Right lobe of liver (tissue), 6 donors: ENCODE results near the gene KLC1. TPM values are rescaled to one million over a fixed set of nuclear protein-coding genes. Genes with fewer than 3 reads are reported as not detected.
A peak's percentile ranks its signal among the peaks of the same experiment; 100 is the strongest.

ENCODE experiments used
- ATAC-seq, 4 donors: fragments of 200-7000 bp; cut with Tn5 transposase; one replicate each; pipeline ENCODE4 v1.9.1; 2020; ENCODE audit warnings: mild to moderate bottlenecking in 4 of 4, moderate library complexity in 4 of 4
- DNase-seq, 3 donors: peaks; one replicate each; pipeline ENCODE4 v3.0.0-alpha.2; 2020
- H3K27ac ChIP-seq, 3 donors: fragments of 200-600 bp; one replicate each; pipeline ENCODE4 v1.8.0; 2022
- H3K27me3 ChIP-seq, 2 donors: fragments of 200-600 bp; one replicate each; pipeline ENCODE4 v1.8.0; 2022
- H3K36me3 ChIP-seq, 4 donors: fragments of 200-600 bp; sonication (generic) in 1 of 4; one replicate each; pipeline versions ENCODE4 v1.5.1 to v1.8.0; 2017 to 2022; ENCODE audit warnings: control low read depth in 1 of 4
- H3K4me1 ChIP-seq, 4 donors: fragments of 200-600 bp; sonication (generic) in 1 of 4; one replicate each; pipeline versions ENCODE4 v1.5.1 to v1.8.0; 2017 to 2022; ENCODE audit warnings: control low read depth in 1 of 4
- H3K4me3 ChIP-seq, 3 donors: fragments of 200-600 bp; one replicate each; pipeline ENCODE4 v1.8.0; 2022
- H3K9me3 ChIP-seq, 4 donors: fragments of 200-600 bp; sonication (generic) in 1 of 4; one replicate each; pipeline versions ENCODE4 v1.5.1 to v1.8.0; 2017 to 2022; ENCODE audit warnings: control low read depth in 1 of 4
- CTCF ChIP-seq, 4 donors: fragments of 200-600 bp in 3 of 4; fragments of 450-650 bp in 1 of 4; IDR thresholded peaks; one replicate each; pipeline versions ENCODE4 v1.5.1 to v1.8.0; 2016 to 2022; ENCODE audit warnings: antibody characterized with exemption in 4 of 4, mild to moderate bottlenecking in 2 of 4
- POLR2A ChIP-seq: fragments of 450-650 bp; IDR thresholded peaks from one replicate; pipeline ENCODE4 v1.6.1; 2017; ENCODE audit warnings: antibody characterized with exemption, mild to moderate bottlenecking
- WGBS: methylation state at CpG from one replicate; pipeline ENCODE4 v1.1.6; 2018; ENCODE audit warnings: low coverage, low lambda C conversion rate; ENCODE audit not compliant: insufficient coverage; ENCODE audit errors: missing lambda C conversion rate; 5-methylcytosine and 5-hydroxymethylcytosine counted together
- intact Hi-C, 2 donors: fragments of 100-400 bp; cut with DNase I; formaldehyde crosslinking; loops; one replicate each; pipeline versions ENCODE4 v1.11.2 to v1.14.1; 2022
- total RNA-seq, 6 experiments: library from RNA; depleted of rRNA in 2 of 6; stranded (reverse); fragments of >200 nt in 2 of 6; fragmentation: NEBNext Ultra II Directional in 3 of 6; extraction: Animal tissue kit (Norgen Biotek cat#: 25700) in 3 of 6; gene quantifications; one replicate each; pipeline versions ENCODE4 v1.1.0 to v1.2.4, GENCODE V29; 2016 to 2023
- donor health status: DM: no; HTN: yes; CAD: no.
- donor health status: DM: no; HTN: no; CAD: no.
- donor health status: DM: no; HTN: no; CAD: no.
- donor health status: DM: no; HTN: yes; CAD: no.
- donor health status: DM: no; HTN: yes; CAD: no.

Gene KLC1
- total RNA-seq, 6 experiments from 2014 or later = 45.8 to 78.9 (median 58.0) TPM

- Histone ChIP-seq H3K27me3 (no peaks in the 10 kb centered on the region), H3K4me1 (no peaks in the 10 kb centered on the region), H3K27ac (peak overlapping the region in 1 of 3 donors; percentile 13), H3K9me3 (no peaks in the 10 kb centered on the region), H3K36me3 (peaks cover 0 to 12% (median 2%) of the 10 kb centered on the region in 4 donors), H3K4me3 (no peak overlapping the region)
- TF ChIP-seq POLR2A = no peak
- TF ChIP-seq CTCF (IDR thresholded peaks at IDR 0.05) = no peak
- intact Hi-C loops = no loop called here
- ATAC-seq (peak; percentile 63 to 85 (median 73)), DNase-seq (no peak)
- 68% methylated on average over 6 of the region's 6 CpGs for WGBS
These were observed 35.4 kb upstream of the KLC1 start for GRCh38 chr14:103593577-103593976.

DNA sequence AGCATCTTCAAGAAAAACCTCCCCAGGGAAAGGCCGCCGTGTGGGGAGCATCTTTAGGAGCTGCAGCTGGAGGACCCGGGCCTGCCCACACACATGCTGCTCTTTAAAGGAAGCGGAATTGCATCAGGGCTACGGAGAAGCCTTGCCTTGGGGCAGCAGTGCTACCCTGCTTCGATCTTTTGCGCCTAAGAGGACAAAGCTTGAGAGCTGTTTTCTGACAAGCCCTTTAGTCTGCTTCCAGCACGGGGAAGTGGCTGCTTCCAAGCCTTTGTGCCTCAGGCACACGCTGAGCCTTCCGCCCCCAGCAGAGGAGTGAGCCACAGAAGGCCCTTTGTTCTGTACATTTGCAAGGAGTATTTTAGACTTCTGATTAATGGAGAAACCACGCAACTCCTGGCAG lies 34.7 kb upstream of the KLC1 start:
- DNase-seq (no peak), ATAC-seq (peak; percentile 59 to 78 (median 70))
- intact Hi-C loops = no loop called here
- Histone ChIP-seq H3K27me3 (no peaks in the 10 kb centered on the region), H3K27ac (peak overlapping the region in 1 of 3 donors; percentile 13), H3K4me1 (no peaks in the 10 kb centered on the region), H3K36me3 (peaks cover 0 to 12% (median 2%) of the 10 kb centered on the region in 4 donors), H3K4me3 (no peak overlapping the region), H3K9me3 (no peaks in the 10 kb centered on the region)
- TF ChIP-seq CTCF (IDR thresholded peaks at IDR 0.05) = no peak
- 50% methylated on average over 4 of the region's 11 CpGs for WGBS

- WGBS = 86% methylated on average over 4 of the region's 10 CpGs
- ATAC-seq = no peak
These were observed 31.2 kb upstream of the KLC1 start for GRCh38 chr14:103597623-103598377.

GRCh38 chr14:103600503-103600902 lies 28.5 kb upstream of the KLC1 start:
- Histone ChIP-seq H3K27me3 (no peaks in the 10 kb centered on the region), H3K27ac (no peak overlapping the region), H3K4me1 (no peaks in the 10 kb centered on the region), H3K36me3 (no peaks in the 10 kb centered on the region), H3K9me3 (no peaks in the 10 kb centered on the region), H3K4me3 (no peak overlapping the region)
- DNase-seq = no peak
- WGBS = 70% methylated on average over 4 of the region's 5 CpGs
- intact Hi-C loops = no loop called here
- no peak for ATAC-seq
- TF ChIP-seq CTCF (IDR thresholded peaks at IDR 0.05) (no peak), POLR2A (no peak)

More at GRCh38 chr14:103597623-103598377, 31.2 kb upstream of the KLC1 start:
- H3K27ac ChIP-seq = no peak overlapping the region
- H3K4me1 ChIP-seq = no peaks in the 10 kb centered on the region
- DNase-seq = no peak
- no peak for TF ChIP-seq POLR2A
- TF ChIP-seq CTCF (IDR thresholded peaks at IDR 0.05) = no peak
- no peaks in the 10 kb centered on the region for H3K9me3 ChIP-seq
- H3K36me3 ChIP-seq = no peaks in the 10 kb centered on the region
- no peak overlapping the region for H3K4me3 ChIP-seq
- intact Hi-C loops = no loop called here
- H3K27me3 ChIP-seq = no peaks in the 10 kb centered on the region
